Activated naive CD4-positive, alpha-beta T cell (primary cell): ENCODE measurements around the gene DOLK.
"Not testable (repeated sequence)": the region's sequence is repeated elsewhere in the genome, so short reads cannot be mapped to it uniquely, and the experiment has no call there.

Experiments
- DNase-seq, 4 experiments: peaks; one replicate each; lab custom pipeline; 2025; lab: John Stamatoyannopoulos, UW

The DOLK gene

DNA sequence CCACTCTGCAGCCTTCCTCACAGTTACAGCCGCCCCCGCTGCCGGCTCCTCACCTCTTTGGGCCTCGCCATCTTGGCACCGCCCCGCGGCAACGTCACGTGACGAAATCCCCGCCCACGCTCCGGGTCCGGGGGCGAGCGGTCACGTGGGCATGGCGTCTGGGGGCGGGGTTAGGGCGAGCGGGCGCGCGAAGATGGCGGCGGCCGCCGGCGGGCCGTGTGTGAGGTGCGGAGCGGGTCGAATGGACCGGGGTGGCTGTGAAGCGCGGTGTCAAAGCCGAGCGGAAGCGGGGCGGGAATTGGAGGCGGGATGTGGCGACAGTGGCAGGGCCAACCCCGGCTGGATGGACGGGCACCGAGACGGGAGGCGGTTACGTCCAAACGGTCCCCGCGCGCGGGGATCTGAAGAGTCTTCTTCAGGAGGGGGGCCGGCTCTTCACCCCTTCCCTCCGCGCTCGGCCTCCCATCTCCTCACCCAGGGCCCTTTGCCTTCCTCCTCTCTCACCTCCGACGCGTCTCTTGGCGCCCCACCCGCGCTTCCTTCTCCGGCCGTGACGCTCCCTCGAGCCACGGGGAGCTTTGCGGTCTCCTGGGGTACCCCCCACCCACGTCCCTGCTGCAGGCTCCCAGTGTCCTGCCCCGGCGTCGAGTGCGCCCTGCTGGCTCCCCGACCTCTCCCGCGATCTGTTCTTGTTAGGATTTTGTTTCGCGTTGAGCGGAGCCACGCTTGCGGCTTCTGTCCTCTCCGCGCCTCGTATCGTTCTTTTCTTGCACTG is at the start of gene DOLK, which contains the start of gene NUP188:
Gene DOLK, minus strand, starts transcription at position 77 of the 775 bp plus-strand sequence. CDS start 300 bp downstream, outside the sequence.
Gene NUP188, plus strand, starts transcription at position 173 of the 775 bp plus-strand sequence. Its CDS starts 21 bp downstream, at position 194.
- DNase-seq, result peak; percentile 96 to 99 (median 99)

DNA sequence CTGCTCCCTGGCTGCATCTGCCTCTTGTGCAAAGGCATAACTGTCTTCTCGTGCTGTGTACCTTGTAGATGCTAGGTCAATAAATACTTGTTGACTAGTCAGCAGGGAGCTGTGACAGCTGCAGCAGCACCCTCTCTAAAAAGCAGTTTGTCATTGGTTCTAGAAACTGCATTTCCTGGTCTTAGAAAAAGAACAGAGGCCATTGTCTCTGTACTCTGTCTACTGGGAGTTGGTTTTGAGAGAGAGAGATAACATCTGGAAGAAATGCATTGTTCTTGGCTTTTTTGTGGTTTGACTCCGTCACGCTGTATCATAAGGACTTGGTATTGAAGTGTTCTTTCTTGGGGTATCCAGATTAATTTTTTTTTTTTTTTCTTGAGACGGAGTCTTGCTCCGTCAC is 48.4 kb upstream of the DOLK start:
- no peak for DNase-seq

GRCh38 chr9:128992995-128993394 is 45.6 kb upstream of the DOLK start:
- DNase-seq, result no peak

DNA sequence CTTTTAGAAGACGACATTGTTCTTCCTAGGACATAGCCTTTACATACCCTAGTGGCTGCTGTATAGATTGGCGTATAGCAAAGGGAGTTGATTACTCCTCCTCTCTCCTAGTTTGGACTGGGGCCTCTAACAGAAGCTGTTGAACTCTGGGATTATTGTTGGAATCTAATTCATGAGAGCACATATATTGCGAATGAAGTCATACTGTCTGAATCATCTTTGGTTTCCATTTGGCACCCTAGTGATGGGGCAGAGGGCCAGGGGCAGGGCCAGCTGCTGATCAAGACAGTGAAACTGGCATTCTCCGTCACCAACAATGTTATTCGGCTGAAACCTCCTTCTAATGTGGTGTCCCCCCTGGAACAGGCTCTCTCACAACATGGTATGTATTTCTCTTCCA is 40.4 kb upstream of the DOLK start:
- DNase-seq, result no peak

GRCh38 chr9:128986671-128987070 is 39.3 kb upstream of the DOLK start:
- DNase-seq, result no peak

DNA sequence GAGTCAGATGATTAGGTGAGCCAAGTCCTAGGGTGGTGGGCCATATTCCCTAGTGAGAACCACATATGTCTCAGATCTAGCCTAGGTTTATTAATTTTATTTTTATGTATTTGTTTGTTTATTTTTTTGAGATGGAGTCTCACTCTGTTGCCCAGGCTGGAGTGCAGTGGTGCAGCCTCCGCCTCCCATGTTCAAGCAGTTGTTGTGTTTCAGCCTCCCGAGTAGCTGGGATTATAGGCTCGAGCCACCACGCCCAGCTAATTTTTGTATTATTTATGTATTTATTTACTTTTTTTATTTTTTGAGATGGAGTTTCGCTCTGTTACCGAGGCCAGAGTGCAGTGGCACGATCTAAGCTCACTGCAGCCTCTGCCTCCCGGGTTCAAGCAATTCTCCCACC is 36.1 kb upstream of the DOLK start:
- DNase-seq, result no peak

GRCh38 chr9:128979111-128979510 is 31.7 kb upstream of the DOLK start:
- DNase-seq, result no peak

DNA sequence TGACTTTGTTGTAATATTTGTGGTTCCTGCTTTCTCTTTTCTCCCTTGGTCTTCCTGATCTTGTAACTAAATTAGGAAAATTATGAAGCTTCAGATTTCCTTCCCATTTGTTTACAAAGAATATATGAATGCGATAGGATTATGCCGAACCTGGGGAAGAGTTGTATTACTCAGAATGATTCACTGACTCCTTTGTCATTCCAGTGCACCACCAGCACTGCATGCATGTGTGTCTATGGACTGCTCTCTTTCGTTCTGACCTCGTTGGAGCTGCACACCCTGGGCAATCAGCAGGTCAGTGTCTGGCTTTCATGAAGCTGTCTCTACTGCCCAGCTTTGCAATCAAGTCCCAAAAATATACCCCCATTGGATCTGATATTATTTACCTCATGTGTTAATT is 25.6 kb upstream of the DOLK start:
- no peak for DNase-seq

GRCh38 chr9:128969491-128969890 is 22.1 kb upstream of the DOLK start:
- DNase-seq, result no peak

GRCh38 chr9:128961403-128961802 is 14.0 kb upstream of the DOLK start:
- not testable (repeated sequence) for DNase-seq

DNA sequence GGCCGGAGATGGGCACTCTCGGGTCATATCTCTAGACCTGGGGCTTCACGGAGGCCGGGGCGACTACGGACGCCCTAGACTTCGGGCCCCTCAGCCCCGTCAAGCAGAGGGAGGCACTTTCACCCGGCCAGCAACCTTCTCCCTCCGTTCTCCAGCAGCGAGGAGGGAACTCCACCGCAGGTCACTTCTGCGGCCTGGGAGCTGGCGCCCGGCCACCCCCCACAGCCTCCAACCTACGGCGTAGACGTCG is 201 bp downstream of the DOLK start:
- DNase-seq, result no peak

DNA sequence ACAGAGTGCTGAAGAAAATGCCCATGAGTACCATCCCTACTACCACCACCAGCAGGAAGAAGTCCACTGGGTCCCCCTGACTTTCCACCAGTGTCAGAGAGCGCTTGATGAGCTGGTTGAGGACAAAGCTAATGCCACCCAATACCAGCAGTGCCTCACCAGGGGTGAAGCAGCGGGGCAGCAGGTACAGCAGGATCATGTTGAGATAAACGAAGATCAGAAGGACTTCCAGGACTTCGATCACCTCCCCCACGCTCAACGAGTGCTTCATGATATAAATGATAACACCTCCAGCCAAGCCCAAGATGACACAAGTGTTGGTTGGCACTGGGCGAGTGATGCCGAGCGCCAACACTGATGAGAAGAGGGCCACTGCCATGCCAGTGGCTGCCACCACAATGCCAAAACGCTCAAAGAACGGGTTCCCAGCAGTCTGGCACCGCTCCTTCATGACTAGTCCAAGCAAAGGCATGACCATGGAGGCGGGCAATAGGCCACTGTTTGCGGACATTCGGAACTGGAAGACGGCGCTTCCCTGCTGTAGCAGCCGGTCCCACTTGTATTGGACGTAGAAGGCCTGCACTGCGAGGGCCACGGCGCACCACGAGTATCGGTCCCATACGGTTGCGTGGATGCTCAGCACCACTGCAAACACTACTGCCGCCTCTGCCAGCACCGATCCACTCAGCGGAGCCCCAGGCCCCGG is 679 bp downstream of the DOLK start:
- DNase-seq, result peak in 1 of 4 experiments; percentile 32

- no peak for DNase-seq
These were observed 1.5 kb downstream of the DOLK start for GRCh38 chr9:128945798-128946501.

DNA sequence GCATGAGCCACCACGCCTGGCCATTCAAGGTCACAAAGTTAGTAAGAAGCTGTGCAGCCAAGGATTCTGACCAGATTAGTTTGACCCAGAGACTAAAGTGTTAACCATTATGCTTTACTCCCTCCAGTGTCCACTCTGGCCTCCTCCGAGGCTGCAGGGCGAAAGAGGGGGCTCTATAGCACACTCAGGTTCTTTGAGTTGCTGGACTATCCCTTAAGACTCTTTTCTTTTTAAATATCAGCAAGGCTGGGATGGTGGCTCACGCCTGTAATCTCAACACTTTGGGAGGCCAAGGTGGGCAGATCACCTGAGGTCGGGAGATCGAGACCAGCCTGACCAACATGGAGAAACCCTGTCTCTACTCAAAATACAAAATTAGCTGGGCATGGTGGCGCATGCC is 2.4 kb downstream of the DOLK start:
- DNase-seq, result not testable (repeated sequence)

DNA sequence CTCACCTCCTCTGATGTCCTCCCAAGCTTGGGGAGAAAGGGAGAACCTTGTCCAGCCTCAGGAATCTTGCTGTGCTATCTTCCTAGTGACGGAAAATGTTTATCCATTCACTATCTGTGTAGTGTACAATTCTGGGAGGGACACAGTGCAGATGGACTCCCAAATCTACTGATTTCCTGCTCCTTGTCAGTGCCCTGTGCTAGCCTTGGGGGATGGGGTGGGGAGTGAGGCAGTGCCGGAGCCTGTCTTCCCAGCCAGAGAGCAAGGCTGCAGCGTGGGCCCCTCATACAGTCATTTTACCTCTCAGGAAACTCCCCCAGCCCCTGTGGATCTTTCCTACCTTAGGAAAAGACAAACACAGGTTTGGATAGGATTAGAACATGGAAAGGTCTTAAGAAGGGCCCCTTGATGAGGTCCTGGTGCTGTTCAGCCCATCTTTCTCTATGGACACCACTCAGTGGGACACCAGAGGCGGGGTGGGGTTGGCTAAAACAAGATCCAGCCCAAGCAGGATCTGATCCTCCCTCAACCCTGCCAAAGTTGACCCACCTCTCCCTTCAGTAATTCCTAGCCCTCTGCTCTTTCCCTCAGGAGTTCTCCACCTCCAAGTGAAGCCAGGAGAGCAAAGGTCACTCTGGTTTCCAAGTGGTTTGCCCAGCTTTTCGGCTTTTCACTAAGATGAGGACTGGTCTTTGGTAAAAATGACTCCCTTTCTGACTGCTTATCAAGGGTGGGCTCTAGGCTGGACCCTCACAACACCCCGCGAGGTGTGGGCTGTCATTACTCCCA is 3.4 kb downstream of the DOLK start:
- no peak for DNase-seq

- DNase-seq, result no peak
These were observed 6.3 kb downstream of the DOLK start for GRCh38 chr9:128940946-128941755.

DNA sequence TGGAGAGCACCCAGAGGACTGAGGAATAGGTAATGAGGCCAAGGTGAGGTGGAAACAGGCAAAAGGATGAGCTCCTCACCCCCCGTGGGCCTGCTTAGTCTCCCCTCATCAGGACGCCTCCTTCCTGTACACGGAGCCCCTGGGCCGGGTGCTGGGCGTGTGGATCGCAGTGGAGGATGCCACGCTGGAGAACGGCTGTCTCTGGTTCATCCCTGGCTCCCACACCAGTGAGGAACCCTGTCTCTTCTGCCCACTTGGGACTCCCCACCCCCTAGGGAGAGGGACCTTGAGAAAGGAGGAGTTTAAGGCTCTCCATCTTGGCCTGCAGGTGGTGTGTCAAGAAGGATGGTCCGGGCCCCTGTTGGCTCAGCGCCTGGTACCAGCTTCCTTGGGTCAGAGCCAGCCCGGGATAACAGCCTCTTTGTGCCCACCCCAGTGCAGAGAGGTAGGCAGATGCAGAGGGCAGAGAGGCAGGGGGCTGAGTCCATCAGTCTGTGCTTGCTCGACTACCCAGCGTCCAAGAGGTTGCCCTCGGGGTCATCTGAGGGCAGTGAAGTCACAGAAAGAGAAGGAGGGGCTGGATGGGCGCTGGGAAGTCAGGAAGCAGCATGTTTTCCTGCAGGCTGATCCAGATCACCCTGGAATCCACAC is 7.0 kb downstream of the DOLK start:
- DNase-seq, result no peak

DNA sequence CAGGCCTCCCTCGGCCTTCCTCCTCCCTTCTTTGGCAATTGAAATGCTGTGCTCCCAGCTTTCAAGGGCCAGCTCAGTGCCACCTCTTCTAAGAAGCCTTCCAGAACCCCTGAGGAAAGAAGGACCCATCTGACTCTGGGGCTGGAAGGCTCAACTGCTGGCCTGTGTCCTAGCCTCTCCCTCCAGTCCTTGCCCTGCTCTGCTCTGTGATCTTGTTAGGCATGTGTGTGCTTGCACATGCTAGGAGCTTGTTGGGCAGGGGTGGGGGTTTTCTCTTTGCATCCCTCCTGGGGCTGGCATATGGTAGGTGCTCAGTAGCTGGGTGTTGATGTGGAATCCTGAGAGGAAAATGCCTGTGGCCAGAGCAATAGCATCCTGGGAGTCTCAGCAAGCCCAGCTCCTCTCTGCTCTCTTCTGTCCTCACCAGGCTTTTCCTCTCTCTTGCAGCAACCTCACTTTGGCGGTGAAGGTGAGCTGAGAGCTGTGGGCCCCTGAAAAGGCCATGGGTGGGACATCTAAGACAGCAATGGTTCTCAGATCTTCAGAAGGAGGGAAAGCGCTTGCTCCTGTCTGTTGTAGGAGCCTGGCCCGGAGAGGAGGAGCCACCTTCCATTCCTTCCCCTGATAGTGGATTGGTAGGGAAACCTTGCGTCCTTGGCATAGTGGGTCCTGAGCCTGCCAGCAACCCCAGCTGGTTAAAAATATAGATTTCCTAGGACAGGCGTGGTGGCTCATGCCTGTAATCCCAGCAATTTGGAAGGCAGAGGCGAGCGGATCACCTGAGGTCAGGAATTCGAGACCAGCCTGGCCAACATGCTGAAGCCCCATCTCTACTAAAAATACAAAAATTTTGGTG is 9.9 kb downstream of the DOLK start:
- no peak for DNase-seq

DNA sequence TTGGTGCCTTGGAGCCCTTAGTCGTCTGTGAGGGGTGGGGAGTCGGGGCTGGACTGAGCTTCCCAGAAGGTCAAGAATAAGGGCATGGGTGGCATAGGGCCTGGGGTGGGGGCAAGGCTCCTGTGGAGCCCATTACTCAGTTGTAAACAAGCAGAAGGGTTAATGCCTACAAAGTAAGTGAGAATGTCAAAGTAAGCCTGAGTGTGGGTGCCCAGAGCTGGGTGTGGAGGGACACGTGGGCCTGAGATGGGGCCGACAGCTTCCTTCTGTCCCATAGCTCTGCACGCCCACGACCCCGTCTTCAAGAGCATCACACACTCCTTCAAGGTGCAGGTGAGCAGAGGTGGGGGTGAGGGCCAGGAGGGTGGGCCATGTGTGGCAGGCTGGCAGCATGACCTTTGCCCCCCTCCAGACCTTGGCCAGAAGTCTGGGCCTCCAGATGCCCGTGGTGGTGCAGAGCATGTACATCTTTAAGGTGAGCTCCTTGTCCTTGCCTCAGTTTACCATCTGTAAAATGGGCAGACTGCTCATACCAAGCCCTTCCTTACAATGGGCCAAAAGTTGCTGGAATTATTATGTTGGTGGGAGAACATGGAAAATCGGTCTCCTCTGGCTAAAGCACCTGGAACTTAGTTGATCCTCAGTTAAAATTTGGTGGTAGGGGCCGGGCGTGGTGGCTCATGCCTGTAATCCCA is 11.1 kb downstream of the DOLK start:
- no peak for DNase-seq
